ENCODE data around the gene HIVEP1.
"Not testable (repeated sequence)": the region's sequence is repeated elsewhere in the genome, so short reads cannot be mapped to it uniquely, and the experiment has no call there.

HIVEP1 gene

GRCh38 chr6:12119085-12119588 is 107.0 kb downstream of the HIVEP1 start:
- DNase-seq (ENCODE audit: low spot score): no peak

GRCh38 chr6:12125396-12125795 is 113.3 kb downstream of the HIVEP1 start:
- DNase-seq (ENCODE audit: low spot score): no peak

- DNase-seq (ENCODE audit: low spot score): no peak
These were observed 113.9 kb downstream of the HIVEP1 start for GRCh38 chr6:12126051-12126450.

- DNase-seq (ENCODE audit: low spot score): no peak
These were observed 117.4 kb downstream of the HIVEP1 start for GRCh38 chr6:12129523-12129922.

- no peak for DNase-seq (ENCODE audit: low spot score)
These were observed 120.5 kb downstream of the HIVEP1 start for GRCh38 chr6:12132351-12133222.

DNA sequence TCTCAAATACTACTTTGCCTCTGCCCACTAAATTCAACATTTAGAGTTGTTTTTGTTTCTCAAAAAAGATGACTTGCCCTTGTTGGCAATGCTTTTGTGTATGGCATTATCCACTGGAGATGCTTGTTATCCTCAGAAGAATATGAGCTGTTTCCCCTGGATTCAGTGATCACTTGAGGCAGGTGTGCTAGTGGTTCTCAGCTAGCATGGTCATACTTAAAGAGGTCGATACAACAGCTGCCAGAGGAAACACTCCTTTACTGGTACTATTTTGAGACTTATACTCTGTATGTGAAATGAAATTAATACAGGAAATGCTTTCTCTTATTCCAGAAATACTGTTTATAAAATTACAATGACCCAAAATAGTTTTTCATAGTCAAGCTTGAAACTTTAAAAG is 122.5 kb downstream of the HIVEP1 start:
- DNase-seq (ENCODE audit: low spot score): no peak

GRCh38 chr6:12134991-12135390 is 122.9 kb downstream of the HIVEP1 start:
- DNase-seq (ENCODE audit: low spot score): no peak

DNA sequence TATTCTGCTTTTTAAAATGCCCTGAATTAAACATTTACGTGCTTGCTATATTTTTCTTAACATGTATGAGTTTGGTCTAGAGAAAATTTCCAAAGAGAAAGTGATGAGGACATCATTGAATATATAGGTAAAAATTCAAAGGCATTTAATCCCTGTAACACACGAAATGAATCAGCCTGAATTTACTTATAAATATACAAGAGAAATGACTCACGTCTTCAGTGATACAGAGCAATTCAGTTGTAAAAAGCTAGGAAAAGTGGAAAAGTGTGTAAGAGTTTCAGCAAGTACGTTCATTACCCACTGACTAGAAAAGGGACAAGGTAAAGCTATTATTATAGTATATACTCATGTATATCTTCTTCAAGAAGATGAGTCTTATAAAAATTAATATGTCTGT is 124.8 kb downstream of the HIVEP1 start:
- DNase-seq (ENCODE audit: low spot score): no peak

DNA sequence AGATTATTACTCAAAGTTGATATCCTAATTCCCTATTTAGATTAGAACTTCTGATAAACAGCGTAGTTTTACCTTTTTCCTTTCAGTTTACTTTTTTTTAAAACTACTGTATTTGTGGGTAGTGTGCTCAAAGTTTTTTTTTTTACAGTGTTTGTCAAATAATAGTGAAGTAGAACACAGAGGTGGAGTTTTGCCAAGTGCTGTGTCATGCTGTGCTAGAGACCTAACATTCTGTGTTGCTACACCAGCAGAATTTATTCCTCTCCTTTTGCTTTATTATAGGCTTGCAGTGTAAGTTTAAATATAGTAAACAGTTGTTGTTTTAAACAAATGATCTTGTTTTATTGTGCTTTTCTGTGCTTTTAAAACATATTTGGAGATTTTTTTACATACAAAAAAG is 125.4 kb downstream of the HIVEP1 start:
- DNase-seq (ENCODE audit: low spot score): no peak

- DNase-seq (ENCODE audit: low spot score): no peak
These were observed 126.3 kb downstream of the HIVEP1 start for GRCh38 chr6:12138381-12138780.

DNA sequence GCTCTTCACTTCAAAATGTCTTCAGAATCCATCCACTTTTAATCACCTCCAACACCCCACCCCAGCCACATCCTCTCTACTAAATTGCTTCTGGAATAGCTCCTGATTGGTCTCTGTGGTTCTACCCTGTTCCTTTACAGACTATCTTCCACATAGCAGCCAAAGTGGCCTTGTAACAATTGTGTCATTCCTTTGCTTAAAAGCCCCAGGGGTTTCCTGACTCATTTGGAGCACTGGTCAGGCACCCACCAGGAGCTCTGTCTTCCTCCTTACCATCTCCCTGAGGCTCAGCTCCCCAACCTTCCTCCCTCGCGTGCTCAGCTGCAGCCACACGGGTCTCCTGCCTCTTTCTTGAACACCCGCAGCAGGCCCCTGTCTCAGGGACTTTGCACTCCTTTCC is 126.8 kb downstream of the HIVEP1 start:
- no peak for DNase-seq (ENCODE audit: low spot score)

DNA sequence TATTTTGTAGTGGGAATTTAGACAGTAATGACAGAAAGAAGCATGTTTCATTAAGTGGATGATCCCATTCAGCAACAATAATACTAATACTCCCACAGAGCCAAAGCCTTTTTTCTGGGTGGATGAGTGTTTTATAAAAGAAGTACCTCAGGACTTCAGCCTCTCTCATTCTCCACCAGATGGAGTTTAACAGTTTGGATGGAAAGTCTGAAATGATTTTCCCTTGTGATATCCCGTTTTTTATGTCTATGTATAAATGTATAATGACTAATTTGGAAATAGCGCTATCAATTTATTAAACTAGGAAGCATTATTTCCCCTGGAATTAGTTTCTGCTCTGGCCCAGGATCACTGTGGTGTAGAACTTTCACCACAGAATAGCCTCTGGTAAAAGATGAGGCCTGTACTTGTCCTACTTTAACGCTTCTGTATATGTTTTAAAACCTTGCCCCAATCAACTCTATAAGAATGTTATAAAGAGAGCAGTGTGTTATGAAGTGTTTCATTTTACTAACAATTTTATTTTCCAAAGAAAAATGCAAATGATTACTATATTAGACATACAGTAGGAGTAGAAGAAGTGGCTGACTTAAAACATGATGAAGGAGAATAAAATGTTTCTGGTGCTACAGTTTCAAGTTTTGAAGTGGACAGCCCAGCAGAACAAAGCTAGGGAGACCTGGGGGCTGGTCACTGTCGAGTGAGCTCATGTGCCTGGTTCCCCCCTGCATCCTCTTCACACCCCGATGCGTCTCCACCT is 135.6 kb downstream of the HIVEP1 start:
- no peak for DNase-seq (ENCODE audit: low spot score)

- DNase-seq (ENCODE audit: low spot score): no peak
These were observed 136.2 kb downstream of the HIVEP1 start for GRCh38 chr6:12148317-12148801.

DNA sequence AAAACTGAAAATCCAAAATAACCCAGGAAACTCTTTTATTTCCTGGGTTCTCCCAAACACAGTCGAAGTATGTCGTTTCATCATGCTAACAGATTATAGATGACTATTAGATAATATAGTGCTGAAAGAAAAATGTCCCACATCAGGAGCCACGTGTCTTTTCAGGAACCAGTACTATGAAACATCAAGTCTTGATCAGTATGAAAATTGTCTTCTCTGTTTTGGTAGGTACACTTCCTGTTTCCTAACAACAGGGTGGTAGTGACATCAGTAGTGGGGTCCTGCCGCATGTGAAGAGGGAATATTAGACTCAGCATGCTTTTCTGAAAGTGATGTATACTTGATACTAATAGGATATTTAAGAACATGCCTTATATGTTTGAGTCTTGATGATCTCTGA is 136.7 kb downstream of the HIVEP1 start:
- DNase-seq (ENCODE audit: low spot score): no peak

DNA sequence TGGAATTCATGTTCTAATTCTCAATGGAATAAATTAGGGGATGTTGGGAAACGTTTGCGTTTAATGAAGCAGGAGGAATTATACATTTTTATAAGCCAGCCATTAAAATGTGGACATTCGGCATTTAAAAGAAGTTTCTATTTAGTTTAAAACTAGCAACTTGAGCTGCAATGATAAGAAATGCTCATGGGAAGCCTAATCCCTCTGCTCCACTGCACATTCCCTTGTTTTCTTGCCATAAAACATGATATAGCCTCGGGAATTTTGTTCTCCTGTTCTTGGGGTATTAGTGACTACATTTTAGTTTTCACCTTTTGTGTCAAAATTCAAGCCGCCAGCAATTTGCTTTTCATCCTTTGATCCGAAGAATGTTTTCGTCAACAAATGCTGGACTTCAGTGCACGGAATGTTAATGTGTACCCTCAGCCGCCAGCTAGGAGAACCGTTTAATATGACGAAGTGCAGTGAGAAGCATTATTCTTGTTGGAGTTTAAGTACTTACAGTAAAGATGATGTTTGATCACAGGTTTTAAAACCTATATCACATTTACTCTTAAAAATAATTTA is 137.9 kb downstream of the HIVEP1 start:
- no peak for DNase-seq (ENCODE audit: low spot score)

- no peak for DNase-seq (ENCODE audit: low spot score)
These were observed 138.8 kb downstream of the HIVEP1 start for GRCh38 chr6:12150812-12151432.

DNA sequence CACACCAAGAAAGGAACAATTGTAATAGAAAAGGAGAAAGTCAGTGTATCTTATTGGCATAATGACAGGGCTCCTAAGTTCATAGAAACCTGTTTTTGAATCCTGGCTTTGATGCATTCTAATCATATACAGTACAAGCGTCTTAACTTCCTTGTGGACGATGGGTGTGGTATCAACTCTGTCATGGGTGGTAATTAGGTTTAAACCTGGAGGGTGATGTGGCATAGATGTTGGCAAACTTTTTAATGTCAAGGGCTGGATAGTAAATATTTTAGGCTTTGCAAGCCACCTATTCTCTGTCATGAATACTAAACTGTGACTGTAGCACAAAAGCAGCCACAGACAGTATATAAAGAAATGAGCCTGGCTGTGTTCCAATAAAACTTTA is 139.3 kb downstream of the HIVEP1 start:
- DNase-seq (ENCODE audit: low spot score): no peak

GRCh38 chr6:12152023-12152970 is 140.2 kb downstream of the HIVEP1 start:
- DNase-seq (ENCODE audit: low spot score): no peak

- not testable (repeated sequence) for DNase-seq (ENCODE audit: low spot score)
These were observed 143.7 kb downstream of the HIVEP1 start for GRCh38 chr6:12155769-12156168.

DNA sequence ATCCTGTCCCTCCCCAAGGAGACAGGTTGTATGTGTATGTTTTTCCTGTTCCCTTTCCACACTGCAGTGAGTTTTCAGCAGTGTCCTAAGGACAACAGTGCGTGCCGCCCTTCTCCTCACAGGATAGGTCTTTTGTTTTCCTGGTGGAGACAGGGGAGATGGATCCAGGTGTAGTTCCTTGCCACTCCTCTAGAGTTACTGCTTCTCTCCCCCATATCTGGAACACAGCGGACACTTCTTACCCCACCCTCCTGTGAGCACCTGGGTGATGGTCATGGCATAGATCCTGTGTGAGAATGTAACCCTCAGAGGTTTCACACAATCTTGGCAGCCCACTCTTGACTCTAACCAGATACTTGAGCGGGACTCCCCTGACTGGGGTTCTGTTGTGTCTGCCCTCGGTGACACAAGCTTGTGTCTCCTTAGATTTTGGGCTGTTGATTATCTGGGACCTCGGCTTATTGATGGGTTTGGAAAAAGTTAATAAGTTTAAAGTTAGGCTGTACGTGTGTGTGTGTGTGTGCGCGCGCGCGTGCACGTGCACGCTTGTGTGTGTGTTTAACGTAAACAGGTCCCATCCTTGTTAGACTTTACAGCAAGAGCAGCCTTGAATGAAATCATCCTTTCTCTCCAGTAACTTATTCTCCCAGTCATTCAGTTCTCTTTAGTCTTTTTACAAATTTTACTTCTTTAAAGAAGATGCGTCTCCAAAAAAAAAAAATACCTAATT is 146.7 kb downstream of the HIVEP1 start:
- DNase-seq (ENCODE audit: low spot score): no peak

All from ecto neural progenitor cell (in vitro differentiated cells).